Measurements from ENCODE around the gene PRKCE. TPM values are rescaled to one million over a fixed set of nuclear protein-coding genes. Genes with fewer than 3 reads are reported as not detected.

PRKCE gene
- total and polyA plus RNA-seq, 2 donors (not counting 1 experiment from before 2014, with no cell fraction given), result 23.6 to 271 TPM

- no peaks in the 10 kb centered on the region for H3K27me3 Mint-ChIP-seq
- intact Hi-C loops (cut with micrococcal nuclease), result loop anchor here (5.0 kb wide), 1 partner anchor 80 kb away; no protein-coding TSS in a partner anchor
- H3K4me1 Mint-ChIP-seq, result peaks cover 57% of the 10 kb centered on the region
- peaks cover 90% of the 10 kb centered on the region for H3K79me2 ChIP-seq (ENCODE audit: control insufficient read depth, insufficient read depth, low read length)
- no peak overlapping the region for H2AFZ ChIP-seq (ENCODE audit: insufficient read depth, low read depth, low read length, poor library complexity, severe bottlenecking)
- H3K27ac ChIP-seq (ENCODE audit: low read length in 2 of 2), result no peak overlapping the region
- 100% methylated on average over 1 of the region's 5 CpGs for WGBS (ENCODE audit: insufficient coverage)
- H3K4me3 ChIP-seq (ENCODE audit: control extremely low read depth in 1 of 5, extremely low read depth in 1 of 5, insufficient read depth in 1 of 5, low read depth in 2 of 5, low read length in 4 of 5), result no peak overlapping the region
- peaks cover 0 to 3% of the 10 kb centered on the region in 2 experiments for H3K36me3 ChIP-seq (replicated peaks in 1 of 2; ENCODE audit: control extremely low read depth in 1 of 2, control insufficient read depth in 1 of 2, extremely low read depth in 1 of 2, insufficient read depth in 2 of 2, low read length in 1 of 2)
- no peaks in the 10 kb centered on the region for H3K9me3 ChIP-seq (ENCODE audit: control extremely low read depth in 1 of 3, control insufficient read depth in 2 of 3, insufficient read depth in 1 of 3, low read length in 2 of 3)
- no peaks in the 10 kb centered on the region for H3K9me3 Mint-ChIP-seq (ENCODE audit: insufficient read depth)
- ChIA-PET CTCF (interaction anchor here (1.7 to 6.2 kb wide), 3 partner anchors 12 to 81 kb away, joined by 3 to 23 read pairs (median 9); no protein-coding TSS in a partner anchor), POLR2A (no interaction called here)
- no peak overlapping the region for H3K4me3 Mint-ChIP-seq
- peak overlapping the region; percentile 0 for H3K4me2 ChIP-seq (replicated peaks; ENCODE audit: low read depth, low read length, poor library complexity, severe bottlenecking)
- peaks cover 60 to 68% of the 10 kb centered on the region in 2 donors for H3K4me1 ChIP-seq (ENCODE audit: control insufficient read depth in 2 of 2, insufficient read depth in 2 of 2, low read length in 2 of 2)
- H3K9ac ChIP-seq (ENCODE audit: low read length), result no peak overlapping the region
- peak overlapping the region; percentile 28 for H3K27ac Mint-ChIP-seq
- peaks cover 40% of the 10 kb centered on the region for H4K20me1 ChIP-seq (ENCODE audit: control insufficient read depth, insufficient read depth, low read length, poor library complexity, severe bottlenecking)
- ATAC-seq (ENCODE audit: low read depth) (no peak), DNase-seq (no peak)
- H3K27me3 ChIP-seq (replicated peaks in 1 of 4; ENCODE audit: control extremely low read depth in 1 of 4, control insufficient read depth in 3 of 4, insufficient read depth in 4 of 4, low read length in 3 of 4), result no peaks in the 10 kb centered on the region
- TF ChIP-seq EZH2 (IDR thresholded peaks at IDR 0.05; ENCODE audit: borderline replicate concordance, insufficient read depth, low read depth, low read length, poor library complexity, severe bottlenecking) (no peak), CTCF (IDR thresholded peaks at IDR 0.05) (no peak)
Observed at GRCh38 chr2:45697190-45697589, 45.7 kb downstream of the PRKCE start.

- peaks cover 89% of the 10 kb centered on the region for H3K79me2 ChIP-seq (ENCODE audit: control insufficient read depth, insufficient read depth, low read length)
- H3K9ac ChIP-seq (ENCODE audit: low read length), result no peak overlapping the region
- ATAC-seq (ENCODE audit: low read depth) (no peak), DNase-seq (no peak)
- Mint-ChIP-seq H3K9me3 (ENCODE audit: insufficient read depth) (no peaks in the 10 kb centered on the region), H3K4me3 (peak overlapping the region; percentile 8), H3K27ac (peak overlapping the region; percentile 87), H3K4me1 (peaks cover 57% of the 10 kb centered on the region), H3K27me3 (no peaks in the 10 kb centered on the region)
- ChIA-PET POLR2A (no interaction called here), CTCF (interaction anchor here (0.7 to 6.2 kb wide), 5 partner anchors 10 to 236 kb away, joined by 3 to 23 read pairs (median 3); partner anchors contain the start of gene PRKCE)
- no peak overlapping the region for H3K4me3 ChIP-seq (ENCODE audit: control extremely low read depth in 1 of 5, extremely low read depth in 1 of 5, insufficient read depth in 1 of 5, low read depth in 2 of 5, low read length in 4 of 5)
- H3K4me1 ChIP-seq (ENCODE audit: control insufficient read depth in 2 of 2, insufficient read depth in 2 of 2, low read length in 2 of 2), result peaks cover 60 to 66% of the 10 kb centered on the region in 2 donors
- intact Hi-C loops (cut with micrococcal nuclease), result loop anchor here (5.0 kb wide), 1 partner anchor 79 kb away; no protein-coding TSS in a partner anchor
- H3K9me3 ChIP-seq (ENCODE audit: control extremely low read depth in 1 of 3, control insufficient read depth in 2 of 3, insufficient read depth in 1 of 3, low read length in 2 of 3), result no peaks in the 10 kb centered on the region
- H2AFZ ChIP-seq (ENCODE audit: insufficient read depth, low read depth, low read length, poor library complexity, severe bottlenecking), result no peak overlapping the region
- H3K27me3 ChIP-seq (replicated peaks in 1 of 4; ENCODE audit: control extremely low read depth in 1 of 4, control insufficient read depth in 3 of 4, insufficient read depth in 4 of 4, low read length in 3 of 4), result no peaks in the 10 kb centered on the region
- H3K36me3 ChIP-seq (replicated peaks in 1 of 2; ENCODE audit: control extremely low read depth in 1 of 2, control insufficient read depth in 1 of 2, extremely low read depth in 1 of 2, insufficient read depth in 2 of 2, low read length in 1 of 2), result peaks cover 0 to 3% of the 10 kb centered on the region in 2 experiments
- peaks cover 35% of the 10 kb centered on the region for H4K20me1 ChIP-seq (ENCODE audit: control insufficient read depth, insufficient read depth, low read length, poor library complexity, severe bottlenecking)
- H3K4me2 ChIP-seq (replicated peaks; ENCODE audit: low read depth, low read length, poor library complexity, severe bottlenecking), result no peak overlapping the region
- H3K27ac ChIP-seq (ENCODE audit: low read length in 2 of 2), result peak overlapping the region in 1 of 2 donors; percentile 71
- TF ChIP-seq CTCF (IDR thresholded peaks at IDR 0.05) (no peak), EZH2 (IDR thresholded peaks at IDR 0.05; ENCODE audit: borderline replicate concordance, insufficient read depth, low read depth, low read length, poor library complexity, severe bottlenecking) (no peak)
Observed at GRCh38 chr2:45698554-45698953, 47.1 kb downstream of the PRKCE start.
